SU-DHL-6 (cell line): Measurements from ENCODE around the gene SULT1A3.
"Not testable (repeated sequence)": the region's sequence is repeated elsewhere in the genome, so short reads cannot be mapped to it uniquely, and the experiment has no call there.

Experiments used
- H2AFZ ChIP-seq: fragments of 200-600 bp; sonication (generic); 2 replicates; pipeline ENCODE4 v1.6.1; 2014; ENCODE audit warnings: low read depth, mild to moderate bottlenecking, moderate library complexity, mixed read lengths, antibody characterized with exemption, low read length; ENCODE audit not compliant: severe bottlenecking
- H3F3A ChIP-seq: fragments of 200-600 bp; shearing (Covaris generic); 2 replicates; pipeline ENCODE4 v1.6.0; 2016; ENCODE audit warnings: antibody characterized with exemption, mild to moderate bottlenecking; ENCODE audit not compliant: insufficient read depth
- H3K27ac ChIP-seq: fragments of 200-600 bp; sonication (generic); 2 replicates; pipeline ENCODE4 v1.5.1; 2016; ENCODE audit warnings: low read depth, mild to moderate bottlenecking, low read length, moderate library complexity, mixed read lengths
- H3K27me3 ChIP-seq: fragments of 200-600 bp; sonication (generic), shearing (Covaris generic); 2 replicates; pipeline ENCODE4 v1.6.0; 2014; ENCODE audit warnings: mild to moderate bottlenecking, low read length
- H3K36me3 ChIP-seq: fragments of 200-600 bp; sonication (generic); 2 replicates; pipeline ENCODE4 v1.6.1; 2014; ENCODE audit warnings: mild to moderate bottlenecking, low read length, mixed read lengths
- H3K4me2 ChIP-seq: fragments of 300-600, 200-600 bp; shearing (Covaris generic), sonication (generic); 2 replicates; pipeline ENCODE4 v1.6.0; 2014; ENCODE audit warnings: low read length, low read depth, mild to moderate bottlenecking; ENCODE audit not compliant: poor library complexity, severe bottlenecking
- H3K4me3 ChIP-seq: fragments of 200-600 bp; sonication (generic); 2 replicates; pipeline ENCODE4 v1.5.1; 2014; ENCODE audit warnings: antibody characterized with exemption, low read length, mild to moderate bottlenecking, mixed read lengths; ENCODE audit not compliant: insufficient read depth, poor library complexity, severe bottlenecking
- H3K79me2 ChIP-seq: fragments of 200-600 bp; sonication (generic); 2 replicates; pipeline ENCODE4 v1.6.1; 2014; ENCODE audit warnings: mild to moderate bottlenecking, low read length, moderate library complexity; ENCODE audit not compliant: insufficient read depth
- H3K9ac ChIP-seq: fragments of 200-600 bp; sonication (generic); 2 replicates; pipeline ENCODE4 v1.7.0; 2014; ENCODE audit warnings: mild to moderate bottlenecking, low read length
- H3K9me2 ChIP-seq: fragments of 200-600 bp; sonication (generic); replicated peaks from 2 replicates; pipeline ENCODE4 v1.6.1; 2014; ENCODE audit warnings: low read length; ENCODE audit not compliant: insufficient read depth
- H3K9me3 ChIP-seq: fragments of 200-600 bp; sonication (generic); 2 replicates; pipeline ENCODE4 v1.6.1; 2014; ENCODE audit warnings: low read length, mixed read lengths; ENCODE audit not compliant: insufficient read depth
- H4K20me1 ChIP-seq: fragments of 200-600 bp; sonication (generic); 2 replicates; pipeline ENCODE4 v1.6.1; 2014; ENCODE audit warnings: low read depth, mild to moderate bottlenecking, antibody characterized with exemption, low read length, moderate library complexity, mixed read lengths
- EZH2phosphoT487 ChIP-seq: fragments of 200-600 bp; sonication (generic), shearing (Covaris generic); conservative IDR thresholded peaks from 2 replicates; pipeline ENCODE4 v1.6.1; 2018; ENCODE audit warnings: mild to moderate bottlenecking, antibody characterized with exemption, low read length, moderate library complexity, mixed read lengths
- TF ChIP-seq, protein P1 (sequence below): fragments of 200-600 bp; sonication (generic); IDR thresholded peaks from one replicate; pipeline ENCODE4 v1.5.1; 2017; ENCODE audit warnings: antibody characterized with exemption, mild to moderate bottlenecking, low read length, moderate library complexity; ENCODE audit not compliant: insufficient read depth, poor library complexity, severe bottlenecking

SULT1A3 gene

DNA sequence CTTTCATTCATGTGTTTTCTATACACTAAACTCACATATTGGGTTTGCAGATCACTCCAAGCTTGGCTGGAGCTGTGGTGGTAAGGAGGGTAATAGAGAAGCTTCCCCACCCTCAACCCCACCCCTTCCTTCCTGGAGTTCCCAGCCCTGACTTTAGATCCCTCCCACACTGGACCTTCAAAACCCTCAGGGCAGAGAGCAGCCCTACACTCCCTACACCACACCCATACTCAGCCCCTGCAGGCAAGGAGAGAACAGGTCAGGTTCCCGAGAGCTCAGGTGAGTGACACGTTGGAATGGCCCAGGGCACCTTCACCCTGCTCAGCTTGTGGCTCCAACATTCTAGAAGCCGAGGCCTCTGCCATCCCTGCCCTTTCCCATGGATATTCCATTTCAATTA, at the start of gene SULT1A3:
TSS of gene SULT1A3 (plus strand) at position 207 of the 400 bp plus-strand sequence. CDS start 1,474 bp downstream, outside the sequence.
- H2AFZ ChIP-seq, H4K20me1 ChIP-seq, H3K9ac ChIP-seq, H3K27ac ChIP-seq, H3K79me2 ChIP-seq, H3K27me3 ChIP-seq, H3K9me2 ChIP-seq, H3K9me3 ChIP-seq, H3K4me3 ChIP-seq, H3K4me2 ChIP-seq, H3K36me3 ChIP-seq, H3F3A ChIP-seq: not testable (repeated sequence)

DNA sequence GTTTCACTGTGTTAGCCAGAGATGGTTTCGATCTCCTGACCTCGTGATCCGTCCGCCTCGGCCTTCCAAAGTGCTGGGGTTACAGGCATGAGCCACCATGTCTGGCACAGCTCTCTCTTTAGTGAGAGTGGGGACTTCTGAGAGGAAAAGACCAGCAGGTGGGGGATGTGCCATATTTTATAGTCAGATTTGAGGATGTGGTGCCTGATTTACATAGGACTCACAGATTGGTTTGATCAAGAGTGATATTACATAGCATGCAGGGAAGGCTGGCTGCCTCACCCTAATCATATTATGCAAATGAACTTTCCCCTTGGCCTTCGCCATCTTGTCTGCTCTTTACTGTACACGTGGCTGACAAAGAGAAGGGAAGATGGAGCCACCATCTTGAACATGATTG, 48.0 kb upstream of the SULT1A3 start:
- Histone ChIP-seq H3K9me2 (no peaks in the 10 kb centered on the region), H3K4me3 (no peak overlapping the region), H3K27me3 (no peaks in the 10 kb centered on the region), H3K9me3 (peaks cover 6% of the 10 kb centered on the region; the same call in 1 of the 2 replicates), H3K79me2 (no peaks in the 10 kb centered on the region), H3K4me2 (no peak overlapping the region), H4K20me1 (no peaks in the 10 kb centered on the region), H3K9ac (no peak overlapping the region), H3F3A (no peaks in the 10 kb centered on the region), H3K36me3 (no peaks in the 10 kb centered on the region), H2AFZ (no peak overlapping the region), H3K27ac (no peak overlapping the region)
- TF ChIP-seq, protein P1, sequence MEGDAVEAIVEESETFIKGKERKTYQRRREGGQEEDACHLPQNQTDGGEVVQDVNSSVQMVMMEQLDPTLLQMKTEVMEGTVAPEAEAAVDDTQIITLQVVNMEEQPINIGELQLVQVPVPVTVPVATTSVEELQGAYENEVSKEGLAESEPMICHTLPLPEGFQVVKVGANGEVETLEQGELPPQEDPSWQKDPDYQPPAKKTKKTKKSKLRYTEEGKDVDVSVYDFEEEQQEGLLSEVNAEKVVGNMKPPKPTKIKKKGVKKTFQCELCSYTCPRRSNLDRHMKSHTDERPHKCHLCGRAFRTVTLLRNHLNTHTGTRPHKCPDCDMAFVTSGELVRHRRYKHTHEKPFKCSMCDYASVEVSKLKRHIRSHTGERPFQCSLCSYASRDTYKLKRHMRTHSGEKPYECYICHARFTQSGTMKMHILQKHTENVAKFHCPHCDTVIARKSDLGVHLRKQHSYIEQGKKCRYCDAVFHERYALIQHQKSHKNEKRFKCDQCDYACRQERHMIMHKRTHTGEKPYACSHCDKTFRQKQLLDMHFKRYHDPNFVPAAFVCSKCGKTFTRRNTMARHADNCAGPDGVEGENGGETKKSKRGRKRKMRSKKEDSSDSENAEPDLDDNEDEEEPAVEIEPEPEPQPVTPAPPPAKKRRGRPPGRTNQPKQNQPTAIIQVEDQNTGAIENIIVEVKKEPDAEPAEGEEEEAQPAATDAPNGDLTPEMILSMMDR, result no peak
- TF ChIP-seq EZH2phosphoT487, result no peak

DNA sequence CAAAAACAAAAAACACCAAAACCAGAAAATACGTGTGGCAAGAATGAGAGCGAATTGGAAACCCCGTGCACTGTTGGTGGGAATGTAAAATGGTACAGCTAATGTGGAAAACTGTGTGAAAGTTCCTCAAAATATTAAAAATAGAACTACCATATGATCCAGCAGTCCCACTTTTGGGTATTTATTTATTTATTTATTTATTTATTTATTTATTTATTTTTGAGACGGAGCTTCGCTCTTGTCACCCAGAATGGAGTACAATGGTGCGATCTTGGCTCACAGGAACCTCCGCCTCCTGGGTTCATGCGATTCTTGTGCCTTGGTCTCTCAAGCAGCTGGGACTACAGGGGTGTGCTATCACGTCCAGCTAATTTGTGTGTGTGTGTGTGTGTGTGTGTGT, 46.5 kb upstream of the SULT1A3 start:
- H3K9me3 ChIP-seq, result peaks cover 6% of the 10 kb centered on the region; the same call in 1 of the 2 replicates
- no peaks in the 10 kb centered on the region for H3K36me3 ChIP-seq
- no peaks in the 10 kb centered on the region for H3K9me2 ChIP-seq
- no peak overlapping the region for H3K9ac ChIP-seq
- TF ChIP-seq, protein P1, result no peak
- no peak for TF ChIP-seq EZH2phosphoT487
- peaks cover 4% of the 10 kb centered on the region; the same call in 1 of the 2 replicates for H3F3A ChIP-seq
- no peaks in the 10 kb centered on the region for H4K20me1 ChIP-seq
- H3K27ac ChIP-seq, result no peak overlapping the region
- no peaks in the 10 kb centered on the region for H3K27me3 ChIP-seq
- H2AFZ ChIP-seq, result no peak overlapping the region
- H3K4me2 ChIP-seq, result no peak overlapping the region
- H3K4me3 ChIP-seq, result no peak overlapping the region
- H3K79me2 ChIP-seq, result no peaks in the 10 kb centered on the region

DNA sequence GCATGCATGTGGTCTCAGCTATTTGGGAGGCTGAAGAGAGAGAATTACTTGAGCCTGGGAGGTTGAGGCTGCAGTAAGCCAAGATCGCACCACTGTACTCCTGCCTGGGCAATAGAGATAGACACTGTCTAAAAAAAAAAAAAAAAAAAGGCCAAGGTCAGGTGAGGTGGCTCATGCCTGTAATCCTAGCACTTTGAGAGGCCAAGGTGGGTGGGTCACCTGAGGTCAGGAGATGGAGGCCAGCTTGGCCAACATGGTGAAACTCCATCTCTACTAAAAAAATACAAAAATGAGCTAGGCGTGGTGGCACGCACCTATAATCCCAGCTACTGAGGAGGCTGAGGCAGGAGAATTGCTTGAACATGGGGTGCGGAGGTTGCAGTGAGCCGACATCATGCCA, 43.9 kb upstream of the SULT1A3 start:
- Histone ChIP-seq H3K4me2 (no peak overlapping the region), H2AFZ (no peak overlapping the region), H3K27ac (no peak overlapping the region), H3K9ac (no peak overlapping the region), H3K9me3 (no peaks in the 10 kb centered on the region), H3K79me2 (no peaks in the 10 kb centered on the region), H3K27me3 (no peaks in the 10 kb centered on the region), H4K20me1 (no peaks in the 10 kb centered on the region), H3K36me3 (no peaks in the 10 kb centered on the region), H3F3A (peaks cover 4% of the 10 kb centered on the region; the same call in 1 of the 2 replicates), H3K4me3 (no peak overlapping the region), H3K9me2 (no peaks in the 10 kb centered on the region)
- TF ChIP-seq, protein P1, result no peak
- no peak for TF ChIP-seq EZH2phosphoT487
